SH-SY5Y (cell line): ENCODE results near the gene ANKRD39.

ENCODE experiments used
- GATA2 ChIP-seq: IDR thresholded peaks from 2 replicates; pipeline ENCODE4 v1.6.1; 2011; ENCODE audit warnings: mild to moderate bottlenecking, low read depth, low read length
- GATA3 ChIP-seq: IDR thresholded peaks from 2 replicates; pipeline ENCODE4 v1.6.1; 2011; ENCODE audit warnings: low read depth, mild to moderate bottlenecking, low read length, moderate library complexity

DNA sequence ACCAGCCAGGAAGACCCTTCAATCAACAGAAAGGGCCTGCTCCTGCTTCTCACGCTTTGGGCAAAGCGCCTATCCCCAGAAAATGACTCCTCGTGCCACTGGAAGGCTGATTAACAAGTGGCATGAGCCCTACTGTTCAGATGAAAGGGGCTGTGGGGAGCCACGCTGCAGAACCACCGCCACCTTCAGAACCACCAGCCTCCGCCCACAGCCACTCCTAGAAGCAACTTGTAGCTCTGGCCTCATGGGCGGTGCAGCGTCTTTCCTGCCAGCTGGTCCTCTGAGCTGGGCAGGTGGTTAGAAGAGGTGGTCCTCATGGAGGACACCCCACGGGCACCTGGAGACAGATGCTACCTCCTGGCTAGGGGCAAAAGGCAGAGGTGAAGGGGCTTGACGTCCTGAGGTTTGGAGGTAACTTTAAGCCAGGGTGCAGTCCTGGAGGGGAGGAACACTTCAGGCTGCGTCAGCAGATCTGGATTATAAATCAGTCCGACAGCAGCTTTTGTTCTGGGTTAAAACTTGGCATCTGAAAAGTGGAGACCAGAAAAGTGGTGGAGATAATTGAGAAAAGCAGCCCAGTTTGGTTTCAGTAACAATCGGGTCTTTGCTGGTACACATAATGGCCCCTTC is 12.9 kb upstream of the ANKRD39 start:
- TF ChIP-seq GATA2 (no peak), GATA3 (no peak)
